Vagina (tissue), 2 donors: ENCODE measurements around the gene ADGRL1.
"Not testable (repeated sequence)": the region's sequence is repeated elsewhere in the genome, so short reads cannot be mapped to it uniquely, and the experiment has no call there.

Experiments
- POLR2A ChIP-seq, 2 donors: fragments of 450-650 bp; IDR thresholded peaks; one replicate each; pipeline ENCODE4 v1.6.1; 2017; ENCODE audit warnings: antibody characterized with exemption in 2 of 2, mild to moderate bottlenecking in 2 of 2, moderate library complexity in 2 of 2
- TF ChIP-seq, protein P1 (sequence below), 3 experiments: fragments of 450-650 bp in 2 of 3; fragments of 200-600 bp in 1 of 3; sonication (generic) in 1 of 3; IDR thresholded peaks; one replicate each; pipeline ENCODE4 v1.5.1; 2017 to 2019; ENCODE audit warnings: antibody characterized with exemption in 3 of 3, mild to moderate bottlenecking in 2 of 3, moderate library complexity in 2 of 3

DNA sequence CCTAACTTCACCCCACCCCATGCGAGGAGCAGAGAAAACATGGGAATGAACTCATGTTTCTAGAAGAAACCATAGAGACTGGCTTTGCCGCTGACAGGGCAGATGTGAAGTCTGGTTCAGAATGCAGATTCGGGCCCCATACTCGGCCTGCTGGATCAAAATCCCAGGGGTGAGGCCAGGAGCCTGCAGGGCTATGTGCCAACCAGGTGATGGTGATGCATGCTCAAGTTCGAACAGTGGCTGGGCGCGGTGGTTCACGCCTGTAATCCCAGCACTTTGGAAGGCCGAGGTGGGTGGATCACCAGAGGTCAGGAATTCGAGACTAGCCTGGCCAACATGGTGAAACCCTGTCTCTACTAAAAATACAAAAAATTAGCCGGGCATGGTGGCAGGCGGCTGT lies 24.8 kb downstream of the ADGRL1 start:
- TF ChIP-seq, protein P1, sequence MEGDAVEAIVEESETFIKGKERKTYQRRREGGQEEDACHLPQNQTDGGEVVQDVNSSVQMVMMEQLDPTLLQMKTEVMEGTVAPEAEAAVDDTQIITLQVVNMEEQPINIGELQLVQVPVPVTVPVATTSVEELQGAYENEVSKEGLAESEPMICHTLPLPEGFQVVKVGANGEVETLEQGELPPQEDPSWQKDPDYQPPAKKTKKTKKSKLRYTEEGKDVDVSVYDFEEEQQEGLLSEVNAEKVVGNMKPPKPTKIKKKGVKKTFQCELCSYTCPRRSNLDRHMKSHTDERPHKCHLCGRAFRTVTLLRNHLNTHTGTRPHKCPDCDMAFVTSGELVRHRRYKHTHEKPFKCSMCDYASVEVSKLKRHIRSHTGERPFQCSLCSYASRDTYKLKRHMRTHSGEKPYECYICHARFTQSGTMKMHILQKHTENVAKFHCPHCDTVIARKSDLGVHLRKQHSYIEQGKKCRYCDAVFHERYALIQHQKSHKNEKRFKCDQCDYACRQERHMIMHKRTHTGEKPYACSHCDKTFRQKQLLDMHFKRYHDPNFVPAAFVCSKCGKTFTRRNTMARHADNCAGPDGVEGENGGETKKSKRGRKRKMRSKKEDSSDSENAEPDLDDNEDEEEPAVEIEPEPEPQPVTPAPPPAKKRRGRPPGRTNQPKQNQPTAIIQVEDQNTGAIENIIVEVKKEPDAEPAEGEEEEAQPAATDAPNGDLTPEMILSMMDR (IDR thresholded peaks at IDR 0.05) = not testable (repeated sequence)
- not testable (repeated sequence) for TF ChIP-seq POLR2A (IDR thresholded peaks at IDR 0.05)
